Stimulated activated CD8-positive, alpha-beta memory T cell treated with anti-CD3 and anti-CD28 coated beads, Interleukin-15, amount 100 ng/mL, for 48 hours (primary cell): Measurements from ENCODE around the gene CCDC91.
"Not testable (repeated sequence)": the region's sequence is repeated elsewhere in the genome, so short reads cannot be mapped to it uniquely, and the experiment has no call there.

Experiments
- DNase-seq, 2 donors: peaks; one replicate each; pipeline ENCODE4 v3.0.0-alpha.2; 2020; ENCODE audit warnings: low read depth in 2 of 2

The CCDC91 gene

GRCh38 chr12:28360253-28360652 is 170.0 kb downstream of the CCDC91 start:
- DNase-seq, result no peak

DNA sequence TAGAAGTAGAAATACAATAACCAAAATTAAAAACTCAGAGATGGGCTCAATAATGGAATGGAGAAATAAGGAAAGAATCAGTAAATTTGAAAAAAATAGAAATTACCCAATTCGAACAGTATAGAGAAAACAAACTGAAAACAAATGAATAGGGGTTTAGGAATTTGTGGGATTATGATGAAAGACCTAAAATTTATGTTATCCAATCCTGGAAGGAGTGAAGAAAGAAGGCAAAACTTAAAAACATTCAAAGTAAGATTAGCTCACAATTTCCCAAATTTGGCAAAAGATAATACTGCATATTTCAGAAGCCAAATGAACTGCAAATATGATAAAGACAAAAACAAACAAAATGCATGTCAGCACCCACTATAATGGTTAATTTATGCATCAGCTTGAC is 177.1 kb downstream of the CCDC91 start:
- no peak for DNase-seq

- DNase-seq, result no peak
Measured at GRCh38 chr12:28367993-28368392, 177.7 kb downstream of the CCDC91 start.

- DNase-seq, result no peak
Measured at GRCh38 chr12:28369483-28369882, 179.2 kb downstream of the CCDC91 start.

- DNase-seq, result no peak
Measured at GRCh38 chr12:28374556-28374955, 184.3 kb downstream of the CCDC91 start.

- DNase-seq, result no peak
Measured at GRCh38 chr12:28378736-28379135, 188.5 kb downstream of the CCDC91 start.

DNA sequence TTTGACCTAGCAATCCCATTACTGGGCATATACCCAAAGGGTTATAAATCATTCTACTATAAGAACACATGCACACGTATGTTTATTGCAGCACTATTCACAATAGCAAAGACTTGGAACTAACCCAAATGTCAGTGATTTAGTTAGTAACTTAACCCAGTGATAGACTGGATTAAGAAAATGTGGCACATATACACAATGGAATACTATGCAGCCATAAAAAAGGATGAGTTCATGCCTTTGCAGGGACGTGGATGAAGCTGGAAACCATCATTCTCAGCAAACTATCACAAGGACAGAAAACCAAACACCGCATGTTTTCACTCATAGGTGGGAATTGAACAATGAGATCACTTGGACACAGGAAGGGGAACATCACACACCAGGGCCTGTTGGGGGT is 189.5 kb downstream of the CCDC91 start:
- DNase-seq, result not testable (repeated sequence)

- no peak for DNase-seq
Measured at GRCh38 chr12:28383368-28383767, 193.1 kb downstream of the CCDC91 start.

DNA sequence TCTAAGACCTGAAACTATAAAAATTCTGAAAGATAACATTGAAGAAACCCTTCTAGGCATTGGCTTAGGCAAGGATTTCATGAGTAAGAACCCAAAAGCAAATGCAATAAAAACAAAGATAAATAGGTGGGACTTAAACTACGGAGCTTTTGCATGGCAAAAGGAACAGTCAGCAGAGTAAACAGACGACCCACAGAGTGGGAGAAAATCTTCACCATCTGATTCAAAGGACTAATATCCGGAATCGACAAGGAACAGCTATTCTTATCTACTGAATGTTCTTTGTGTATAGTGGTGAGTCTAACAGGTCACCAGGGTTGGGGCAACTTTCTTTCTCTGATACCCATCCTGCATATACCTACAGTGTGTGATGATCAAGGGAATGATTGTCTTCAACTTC is 198.6 kb downstream of the CCDC91 start:
- DNase-seq, result no peak

DNA sequence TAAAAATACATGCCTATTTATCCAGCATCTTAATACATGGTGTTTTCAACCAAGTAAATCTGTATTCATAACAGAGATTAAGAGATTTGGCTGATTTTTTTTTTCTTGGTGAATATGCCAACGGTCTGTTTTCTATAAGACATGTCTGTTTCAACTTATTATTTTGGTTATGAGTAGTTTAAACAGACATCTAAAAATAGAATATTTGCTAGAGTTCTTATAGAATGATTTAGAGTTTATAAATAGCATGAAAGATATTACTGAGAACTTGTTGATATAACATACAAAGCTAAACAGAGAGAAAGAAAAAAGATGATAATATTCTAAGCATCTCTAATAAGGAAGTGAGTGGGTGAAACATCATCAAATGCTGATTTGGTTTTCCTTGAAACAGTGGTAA is 199.9 kb downstream of the CCDC91 start:
- DNase-seq, result no peak

- no peak for DNase-seq
Measured at GRCh38 chr12:28390761-28391385, 200.6 kb downstream of the CCDC91 start.

- DNase-seq, result no peak
Measured at GRCh38 chr12:28409892-28410291, 219.6 kb downstream of the CCDC91 start.

DNA sequence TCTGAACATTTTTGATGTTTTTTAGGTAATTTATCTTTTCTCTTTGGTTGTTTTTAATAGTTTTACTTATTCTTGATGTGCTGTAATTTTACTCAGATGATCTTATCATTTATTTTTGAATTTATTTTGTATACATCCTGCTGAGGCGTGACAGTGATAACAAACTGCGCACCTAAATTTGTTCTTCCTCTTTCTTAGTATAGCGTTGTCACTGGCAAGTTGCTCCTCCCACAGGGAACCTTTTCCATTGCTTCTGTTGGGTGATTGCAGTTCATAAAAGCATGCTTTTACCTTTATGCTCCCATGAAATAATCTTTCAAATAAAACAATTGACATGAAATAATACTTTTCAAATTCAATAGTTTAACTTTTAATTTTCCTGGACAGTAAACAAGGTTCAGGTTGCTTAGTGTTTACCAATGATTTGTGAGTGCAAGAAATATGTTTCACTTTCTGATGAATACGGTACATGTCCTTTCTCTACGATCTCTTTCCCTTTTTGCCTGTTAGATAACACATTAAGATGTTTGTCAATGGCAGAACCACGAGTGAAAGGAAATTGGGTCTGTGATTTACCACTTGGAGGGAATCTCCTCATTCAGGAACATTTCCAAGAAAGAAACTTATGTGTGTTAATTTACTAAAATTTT is 223.3 kb downstream of the CCDC91 start:
- DNase-seq, result no peak

- no peak for DNase-seq
Measured at GRCh38 chr12:28415755-28416154, 225.5 kb downstream of the CCDC91 start.

DNA sequence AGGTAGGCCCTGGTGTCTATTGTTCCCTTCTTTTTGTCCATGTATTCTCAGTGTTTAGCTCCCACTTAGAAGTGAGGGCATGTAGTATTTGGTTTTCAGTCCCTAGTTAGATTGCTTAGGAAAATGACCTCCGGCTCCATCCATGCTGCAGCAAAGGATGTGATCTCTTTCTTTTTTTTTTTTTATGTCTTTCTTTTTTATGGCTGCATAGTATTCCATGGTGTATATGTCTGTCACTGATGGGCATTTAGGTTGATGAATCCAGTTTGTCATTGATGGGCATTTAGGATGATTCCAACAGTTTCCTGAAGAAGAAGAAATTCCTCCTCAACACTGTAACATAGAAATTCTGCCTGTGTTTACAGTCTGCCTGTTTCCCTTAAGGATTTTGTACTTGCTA is 231.1 kb downstream of the CCDC91 start:
- no peak for DNase-seq

- DNase-seq, result no peak
Measured at GRCh38 chr12:28424965-28425364, 234.7 kb downstream of the CCDC91 start.

DNA sequence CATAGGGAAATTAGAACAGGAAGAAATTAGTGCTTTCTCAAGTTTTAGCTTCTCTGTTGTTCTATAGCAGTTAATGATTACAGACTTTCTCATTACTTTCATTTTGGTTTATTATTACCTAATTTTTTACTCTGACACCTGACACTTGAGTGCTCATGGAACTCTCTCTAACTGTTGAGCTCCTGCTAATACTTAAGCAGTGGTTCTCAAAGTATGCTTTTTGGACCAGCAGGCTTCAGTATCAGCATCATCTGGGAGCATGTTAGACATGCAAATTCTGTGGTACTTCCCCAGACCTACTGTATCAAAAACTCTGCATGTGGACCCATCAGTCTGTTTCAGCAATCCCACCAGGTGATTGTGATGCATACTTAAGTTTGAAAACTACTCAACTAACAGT is 235.3 kb downstream of the CCDC91 start:
- DNase-seq, result no peak

DNA sequence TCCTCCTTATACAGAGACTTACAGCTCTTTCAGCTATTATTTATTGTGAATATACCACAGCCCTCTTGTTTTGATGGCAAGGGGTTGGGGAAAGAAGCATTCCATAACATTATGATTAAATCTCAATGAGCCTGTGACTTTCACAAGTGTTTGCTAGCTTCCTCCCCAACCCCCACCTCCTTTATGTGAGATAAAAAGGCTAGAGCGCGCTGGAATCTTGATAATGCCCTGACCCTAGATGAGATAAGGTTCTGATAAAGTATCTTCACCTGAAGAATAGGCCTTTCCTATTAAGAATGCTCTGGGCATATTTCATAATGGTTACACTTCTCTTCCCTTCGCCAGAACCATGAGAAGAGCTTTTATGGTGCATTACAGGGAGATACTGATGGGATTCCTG is 236.8 kb downstream of the CCDC91 start:
- no peak for DNase-seq

GRCh38 chr12:28440081-28440608 is 249.9 kb downstream of the CCDC91 start:
- DNase-seq, result no peak

DNA sequence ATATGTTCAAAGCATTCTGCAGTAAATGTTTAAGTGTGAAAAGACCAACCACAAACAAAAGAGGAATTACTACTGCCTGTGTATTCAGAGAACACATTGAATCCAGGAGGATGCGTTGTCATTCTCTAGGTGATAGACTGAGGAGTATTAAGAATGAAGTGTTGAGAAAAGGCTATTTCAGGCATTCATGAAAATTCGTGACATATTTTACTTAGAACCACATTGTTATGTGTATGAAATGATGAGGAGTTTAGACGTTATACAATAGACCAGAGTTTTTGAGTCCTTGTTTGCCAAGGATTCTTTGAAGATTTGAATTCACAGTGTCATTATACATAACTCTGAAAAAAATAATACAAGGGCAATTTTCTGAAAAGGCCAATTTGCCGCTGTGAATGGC is 251.8 kb downstream of the CCDC91 start:
- DNase-seq, result no peak

GRCh38 chr12:28443337-28443736 is 253.1 kb downstream of the CCDC91 start:
- DNase-seq, result no peak

DNA sequence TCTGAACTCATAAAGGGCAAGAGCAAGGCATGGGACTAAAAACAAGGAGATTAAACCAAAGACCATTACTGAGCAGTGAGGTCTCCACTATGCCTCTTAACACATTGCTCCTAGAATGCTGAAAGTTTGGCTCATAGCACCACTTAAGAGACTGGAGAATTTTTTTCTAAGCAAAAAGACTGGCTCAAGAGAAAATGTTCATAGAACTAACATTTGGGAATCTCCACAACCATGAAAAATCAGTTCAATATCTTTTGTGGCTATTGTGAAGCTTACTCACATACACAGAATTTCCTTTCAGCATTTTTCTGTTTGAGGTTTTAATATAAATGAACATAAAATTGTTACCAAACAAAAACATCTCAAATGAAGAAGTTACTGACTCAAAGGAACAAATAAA is 255.8 kb downstream of the CCDC91 start:
- no peak for DNase-seq

DNA sequence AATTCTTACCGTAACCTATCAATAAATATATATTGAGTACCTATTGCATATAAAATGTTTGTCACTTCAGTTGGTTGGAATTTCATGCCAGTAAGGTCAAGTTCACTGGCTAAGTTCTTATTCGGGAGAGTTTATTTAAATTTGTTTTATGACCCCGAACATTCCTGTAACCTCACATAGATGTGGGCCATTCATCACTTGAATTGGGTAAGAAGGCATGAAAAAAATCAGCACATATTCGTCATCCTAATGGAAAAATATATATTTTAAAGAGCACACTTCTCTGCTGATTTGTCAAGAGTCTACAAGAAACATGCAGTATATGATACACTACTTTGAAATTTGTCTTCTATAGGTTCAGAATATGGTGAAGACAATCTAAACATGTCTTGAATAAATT is 263.4 kb downstream of the CCDC91 start:
- no peak for DNase-seq
